ENCODE data around the gene RAD51AP2. TPM values are rescaled to one million over a fixed set of nuclear protein-coding genes. Genes with fewer than 3 reads are reported as not detected.
A peak's percentile ranks its signal among the peaks of the same experiment; 100 is the strongest.

The RAD51AP2 gene
- total and polyA plus RNA-seq, 2 of the 13 experiments (the other 11 are each of a cell fraction or from before 2014, with no cell fraction given) = 0.11 to 0.12 TPM

DNA sequence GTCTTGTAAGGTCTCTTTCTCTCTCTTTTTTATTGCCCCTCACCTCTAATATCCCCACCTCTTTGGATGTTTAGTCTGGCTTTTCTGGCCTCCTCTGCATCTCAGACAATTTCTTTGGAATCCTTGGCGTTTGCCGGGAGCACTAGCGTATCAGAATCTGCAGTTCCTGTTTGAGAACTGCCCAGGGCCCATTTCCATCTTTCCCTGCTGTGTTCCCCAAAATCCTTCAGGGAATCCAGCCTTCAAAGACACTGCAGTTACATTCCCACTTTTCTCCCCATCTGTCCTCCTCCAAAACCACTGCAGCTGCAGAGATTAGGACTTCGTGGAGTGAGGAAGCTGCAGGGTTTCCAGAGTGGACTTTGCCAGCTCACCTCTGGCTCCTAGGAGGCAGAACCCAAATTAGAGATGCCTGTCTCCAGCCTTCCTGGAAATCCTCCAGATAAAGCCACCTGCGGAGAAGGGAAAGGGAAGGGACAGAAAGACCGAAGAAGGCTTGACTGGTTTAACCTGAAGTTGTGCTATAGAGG lies 25.0 kb upstream of the RAD51AP2 start (continued):
- 0 out of 2 replicates have a peak, but pooled peaks have one; percentile 22 for TF ChIP-seq ZNF564 (CRISPR knock-in tag; IDR thresholded peaks at IDR 0.05)
- TF ChIP-seq, protein P1, sequence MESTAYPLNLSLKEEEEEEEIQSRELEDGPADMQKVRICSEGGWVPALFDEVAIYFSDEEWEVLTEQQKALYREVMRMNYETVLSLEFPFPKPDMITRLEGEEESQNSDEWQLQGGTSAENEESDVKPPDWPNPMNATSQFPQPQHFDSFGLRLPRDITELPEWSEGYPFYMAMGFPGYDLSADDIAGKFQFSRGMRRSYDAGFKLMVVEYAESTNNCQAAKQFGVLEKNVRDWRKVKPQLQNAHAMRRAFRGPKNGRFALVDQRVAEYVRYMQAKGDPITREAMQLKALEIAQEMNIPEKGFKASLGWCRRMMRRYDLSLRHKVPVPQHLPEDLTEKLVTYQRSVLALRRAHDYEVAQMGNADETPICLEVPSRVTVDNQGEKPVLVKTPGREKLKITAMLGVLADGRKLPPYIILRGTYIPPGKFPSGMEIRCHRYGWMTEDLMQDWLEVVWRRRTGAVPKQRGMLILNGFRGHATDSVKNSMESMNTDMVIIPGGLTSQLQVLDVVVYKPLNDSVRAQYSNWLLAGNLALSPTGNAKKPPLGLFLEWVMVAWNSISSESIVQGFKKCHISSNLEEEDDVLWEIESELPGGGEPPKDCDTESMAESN (CRISPR knock-in tag; conservative IDR thresholded peaks at IDR 0.05) = 0 out of 2 replicates have a peak, but pooled peaks have one; percentile 40
- TF ChIP-seq, protein P2, sequence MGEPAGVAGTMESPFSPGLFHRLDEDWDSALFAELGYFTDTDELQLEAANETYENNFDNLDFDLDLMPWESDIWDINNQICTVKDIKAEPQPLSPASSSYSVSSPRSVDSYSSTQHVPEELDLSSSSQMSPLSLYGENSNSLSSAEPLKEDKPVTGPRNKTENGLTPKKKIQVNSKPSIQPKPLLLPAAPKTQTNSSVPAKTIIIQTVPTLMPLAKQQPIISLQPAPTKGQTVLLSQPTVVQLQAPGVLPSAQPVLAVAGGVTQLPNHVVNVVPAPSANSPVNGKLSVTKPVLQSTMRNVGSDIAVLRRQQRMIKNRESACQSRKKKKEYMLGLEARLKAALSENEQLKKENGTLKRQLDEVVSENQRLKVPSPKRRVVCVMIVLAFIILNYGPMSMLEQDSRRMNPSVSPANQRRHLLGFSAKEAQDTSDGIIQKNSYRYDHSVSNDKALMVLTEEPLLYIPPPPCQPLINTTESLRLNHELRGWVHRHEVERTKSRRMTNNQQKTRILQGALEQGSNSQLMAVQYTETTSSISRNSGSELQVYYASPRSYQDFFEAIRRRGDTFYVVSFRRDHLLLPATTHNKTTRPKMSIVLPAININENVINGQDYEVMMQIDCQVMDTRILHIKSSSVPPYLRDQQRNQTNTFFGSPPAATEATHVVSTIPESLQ (CRISPR knock-in tag; conservative IDR thresholded peaks at IDR 0.05) = 0 out of 2 replicates have a peak, but pooled peaks have one; percentile 64
- no peak for TF ChIP-seq HNRNPLL (IDR thresholded peaks at IDR 0.05; ENCODE audit: low read depth, low read length, poor library complexity, severe bottlenecking)
- TF ChIP-seq, protein P3, sequence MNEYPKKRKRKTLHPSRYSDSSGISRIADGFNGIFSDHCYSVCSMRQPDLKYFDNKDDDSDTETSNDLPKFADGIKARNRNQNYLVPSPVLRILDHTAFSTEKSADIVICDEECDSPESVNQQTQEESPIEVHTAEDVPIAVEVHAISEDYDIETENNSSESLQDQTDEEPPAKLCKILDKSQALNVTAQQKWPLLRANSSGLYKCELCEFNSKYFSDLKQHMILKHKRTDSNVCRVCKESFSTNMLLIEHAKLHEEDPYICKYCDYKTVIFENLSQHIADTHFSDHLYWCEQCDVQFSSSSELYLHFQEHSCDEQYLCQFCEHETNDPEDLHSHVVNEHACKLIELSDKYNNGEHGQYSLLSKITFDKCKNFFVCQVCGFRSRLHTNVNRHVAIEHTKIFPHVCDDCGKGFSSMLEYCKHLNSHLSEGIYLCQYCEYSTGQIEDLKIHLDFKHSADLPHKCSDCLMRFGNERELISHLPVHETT (CRISPR knock-in tag; conservative IDR thresholded peaks at IDR 0.05) = 0 out of 2 replicates have a peak, but pooled peaks have one; percentile 18
- TF ChIP-seq ZBTB20 (CRISPR knock-in tag; IDR thresholded peaks at IDR 0.05; ENCODE audit: borderline replicate concordance, low read depth) = 0 out of 2 replicates have a peak, but pooled peaks have one; percentile 47
- 0 out of 2 replicates have a peak, but pooled peaks have one; percentile 16 for TF ChIP-seq TSC22D2 (CRISPR knock-in tag; IDR thresholded peaks at IDR 0.05; ENCODE audit: borderline replicate concordance)
- TF ChIP-seq ATF7 (IDR thresholded peaks at IDR 0.05) = no peak
- no peak for TF ChIP-seq ATF7 (CRISPR knock-in tag; IDR thresholded peaks at IDR 0.05)
- TF ChIP-seq ZNF33B (CRISPR knock-in tag; IDR thresholded peaks at IDR 0.05) = 0 out of 2 replicates have a peak, but pooled peaks have one; percentile 15
- TF ChIP-seq ZNF335 (CRISPR knock-in tag; IDR thresholded peaks at IDR 0.05) = 0 out of 2 replicates have a peak, but pooled peaks have one; percentile 19
- peak; percentile 73; the same call in 1 of the 2 replicates for TF ChIP-seq ZNF263 (CRISPR knock-in tag; IDR thresholded peaks at IDR 0.05)
- peak; percentile 43 for TF ChIP-seq SAP130 (CRISPR knock-in tag; IDR thresholded peaks at IDR 0.05; ENCODE audit: low read depth)
- TF ChIP-seq, protein P4, sequence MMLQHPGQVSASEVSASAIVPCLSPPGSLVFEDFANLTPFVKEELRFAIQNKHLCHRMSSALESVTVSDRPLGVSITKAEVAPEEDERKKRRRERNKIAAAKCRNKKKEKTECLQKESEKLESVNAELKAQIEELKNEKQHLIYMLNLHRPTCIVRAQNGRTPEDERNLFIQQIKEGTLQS (CRISPR knock-in tag; IDR thresholded peaks at IDR 0.05) = no peak
- TF ChIP-seq, protein P5, sequence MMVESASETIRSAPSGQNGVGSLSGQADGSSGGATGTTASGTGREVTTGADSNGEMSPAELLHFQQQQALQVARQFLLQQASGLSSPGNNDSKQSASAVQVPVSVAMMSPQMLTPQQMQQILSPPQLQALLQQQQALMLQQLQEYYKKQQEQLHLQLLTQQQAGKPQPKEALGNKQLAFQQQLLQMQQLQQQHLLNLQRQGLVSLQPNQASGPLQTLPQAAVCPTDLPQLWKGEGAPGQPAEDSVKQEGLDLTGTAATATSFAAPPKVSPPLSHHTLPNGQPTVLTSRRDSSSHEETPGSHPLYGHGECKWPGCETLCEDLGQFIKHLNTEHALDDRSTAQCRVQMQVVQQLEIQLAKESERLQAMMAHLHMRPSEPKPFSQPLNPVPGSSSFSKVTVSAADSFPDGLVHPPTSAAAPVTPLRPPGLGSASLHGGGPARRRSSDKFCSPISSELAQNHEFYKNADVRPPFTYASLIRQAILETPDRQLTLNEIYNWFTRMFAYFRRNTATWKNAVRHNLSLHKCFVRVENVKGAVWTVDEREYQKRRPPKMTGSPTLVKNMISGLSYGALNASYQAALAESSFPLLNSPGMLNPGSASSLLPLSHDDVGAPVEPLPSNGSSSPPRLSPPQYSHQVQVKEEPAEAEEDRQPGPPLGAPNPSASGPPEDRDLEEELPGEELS (CRISPR knock-in tag; IDR thresholded peaks at IDR 0.05) = 0 out of 2 replicates have a peak, but pooled peaks have one; percentile 15
- peak; percentile 27; the same call in 1 of the 2 replicates for TF ChIP-seq ELF1 (CRISPR knock-in tag; IDR thresholded peaks at IDR 0.05)
- TF ChIP-seq ZNF30 (CRISPR knock-in tag; IDR thresholded peaks at IDR 0.05) = no peak
- TF ChIP-seq, protein P6, sequence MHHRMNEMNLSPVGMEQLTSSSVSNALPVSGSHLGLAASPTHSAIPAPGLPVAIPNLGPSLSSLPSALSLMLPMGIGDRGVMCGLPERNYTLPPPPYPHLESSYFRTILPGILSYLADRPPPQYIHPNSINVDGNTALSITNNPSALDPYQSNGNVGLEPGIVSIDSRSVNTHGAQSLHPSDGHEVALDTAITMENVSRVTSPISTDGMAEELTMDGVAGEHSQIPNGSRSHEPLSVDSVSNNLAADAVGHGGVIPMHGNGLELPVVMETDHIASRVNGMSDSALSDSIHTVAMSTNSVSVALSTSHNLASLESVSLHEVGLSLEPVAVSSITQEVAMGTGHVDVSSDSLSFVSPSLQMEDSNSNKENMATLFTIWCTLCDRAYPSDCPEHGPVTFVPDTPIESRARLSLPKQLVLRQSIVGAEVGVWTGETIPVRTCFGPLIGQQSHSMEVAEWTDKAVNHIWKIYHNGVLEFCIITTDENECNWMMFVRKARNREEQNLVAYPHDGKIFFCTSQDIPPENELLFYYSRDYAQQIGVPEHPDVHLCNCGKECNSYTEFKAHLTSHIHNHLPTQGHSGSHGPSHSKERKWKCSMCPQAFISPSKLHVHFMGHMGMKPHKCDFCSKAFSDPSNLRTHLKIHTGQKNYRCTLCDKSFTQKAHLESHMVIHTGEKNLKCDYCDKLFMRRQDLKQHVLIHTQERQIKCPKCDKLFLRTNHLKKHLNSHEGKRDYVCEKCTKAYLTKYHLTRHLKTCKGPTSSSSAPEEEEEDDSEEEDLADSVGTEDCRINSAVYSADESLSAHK (CRISPR knock-in tag; IDR thresholded peaks at IDR 0.05; ENCODE audit: borderline replicate concordance) = no peak
- TF ChIP-seq ZFAT (CRISPR knock-in tag; conservative IDR thresholded peaks at IDR 0.05) = no peak
- TF ChIP-seq HDAC1 (CRISPR knock-in tag; IDR thresholded peaks at IDR 0.05) = no peak

Measured in HepG2 (cell line).